T-helper 9 cell (primary cell): Measurements from ENCODE around the gene WDR11.

ENCODE experiments used
- DNase-seq: peaks from one replicate; pipeline ENCODE4 v3.0.0-alpha.2; 2020
- total RNA-seq, 2 donors: gene quantifications; one replicate each; lab custom pipeline; 2026; lab: John Stamatoyannopoulos, UW

WDR11 gene
- 36.2 to 56.6 reads per million in 2 donors for total RNA-seq

- DNase-seq, result peak; percentile 32
These were observed at the start of gene WDR11 for GRCh38 chr10:120850911-120851865. WDR11 (plus strand) TSS chr10:120851362; CDS start chr10:120851421, 59 bp downstream.

DNA sequence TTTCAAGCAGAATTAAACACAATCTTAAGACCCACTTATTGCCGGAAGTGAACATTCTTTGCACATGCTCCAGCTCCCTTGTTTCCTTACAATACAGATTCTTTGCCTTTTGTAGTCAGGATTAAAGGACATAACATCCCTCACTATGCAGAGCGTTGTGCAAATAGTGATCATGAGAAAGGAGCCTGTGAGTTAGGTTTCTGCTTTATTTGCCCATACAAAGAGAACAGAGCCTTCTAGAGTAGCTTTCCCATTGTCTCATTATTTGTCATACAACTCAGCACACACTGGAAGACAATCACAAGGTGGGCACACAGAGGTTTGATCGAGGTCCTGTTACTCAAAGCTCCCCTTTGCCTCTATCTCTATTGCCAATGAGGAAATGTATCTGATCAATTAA lies 48.2 kb upstream of the WDR11 start:
- DNase-seq, result no peak

DNA sequence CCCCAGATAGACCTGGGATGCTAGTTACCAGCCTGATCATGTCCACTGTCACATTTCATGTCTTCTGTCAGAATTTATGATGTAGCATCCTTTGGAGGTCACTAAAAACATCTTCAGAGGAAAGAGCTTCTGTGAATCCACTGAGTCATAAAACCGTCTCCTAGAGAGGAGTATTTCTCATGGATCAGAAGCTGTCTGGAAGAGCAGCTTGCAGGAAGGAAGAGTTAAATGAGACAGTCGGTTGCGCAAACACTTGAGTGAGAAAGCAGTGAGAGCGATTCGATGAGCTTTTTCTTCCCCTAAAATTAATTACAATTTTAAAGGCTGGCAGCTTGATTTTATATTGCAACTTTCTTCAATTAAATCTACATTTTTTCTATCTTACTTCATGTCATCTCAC lies 47.2 kb upstream of the WDR11 start:
- no peak for DNase-seq

- DNase-seq, result no peak
These were observed 45.9 kb upstream of the WDR11 start for GRCh38 chr10:120805014-120805812.

GRCh38 chr10:120806081-120806480 lies 45.1 kb upstream of the WDR11 start:
- no peak for DNase-seq

GRCh38 chr10:120810298-120810697 lies 40.9 kb upstream of the WDR11 start:
- DNase-seq, result no peak

- DNase-seq, result no peak
These were observed 38.1 kb upstream of the WDR11 start for GRCh38 chr10:120813085-120813484.

- DNase-seq, result no peak
These were observed 32.9 kb upstream of the WDR11 start for GRCh38 chr10:120818301-120818700.

GRCh38 chr10:120819366-120819765 lies 31.8 kb upstream of the WDR11 start:
- no peak for DNase-seq

- no peak for DNase-seq
These were observed 27.9 kb upstream of the WDR11 start for GRCh38 chr10:120823266-120823665.

DNA sequence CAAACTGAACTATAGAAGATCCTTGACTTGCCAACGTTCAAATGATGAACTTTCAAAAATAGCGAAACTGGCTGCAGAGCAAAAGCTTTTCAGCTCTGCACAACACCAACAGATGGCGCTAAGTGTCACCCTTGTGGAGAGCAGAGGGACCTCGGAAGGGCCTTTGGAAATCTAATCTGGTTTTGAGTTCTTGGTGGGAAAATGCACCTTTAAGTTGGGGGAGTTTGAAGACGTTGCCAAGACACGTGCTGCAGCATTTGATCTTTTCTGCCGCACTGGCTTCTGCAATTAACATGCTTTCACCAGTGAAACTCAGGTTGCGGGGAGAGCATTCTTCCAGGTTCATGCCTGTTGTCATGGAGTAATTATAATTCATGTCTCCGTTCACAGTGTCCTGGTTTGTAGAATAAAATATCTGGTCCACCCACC lies 26.3 kb upstream of the WDR11 start:
- DNase-seq, result no peak

DNA sequence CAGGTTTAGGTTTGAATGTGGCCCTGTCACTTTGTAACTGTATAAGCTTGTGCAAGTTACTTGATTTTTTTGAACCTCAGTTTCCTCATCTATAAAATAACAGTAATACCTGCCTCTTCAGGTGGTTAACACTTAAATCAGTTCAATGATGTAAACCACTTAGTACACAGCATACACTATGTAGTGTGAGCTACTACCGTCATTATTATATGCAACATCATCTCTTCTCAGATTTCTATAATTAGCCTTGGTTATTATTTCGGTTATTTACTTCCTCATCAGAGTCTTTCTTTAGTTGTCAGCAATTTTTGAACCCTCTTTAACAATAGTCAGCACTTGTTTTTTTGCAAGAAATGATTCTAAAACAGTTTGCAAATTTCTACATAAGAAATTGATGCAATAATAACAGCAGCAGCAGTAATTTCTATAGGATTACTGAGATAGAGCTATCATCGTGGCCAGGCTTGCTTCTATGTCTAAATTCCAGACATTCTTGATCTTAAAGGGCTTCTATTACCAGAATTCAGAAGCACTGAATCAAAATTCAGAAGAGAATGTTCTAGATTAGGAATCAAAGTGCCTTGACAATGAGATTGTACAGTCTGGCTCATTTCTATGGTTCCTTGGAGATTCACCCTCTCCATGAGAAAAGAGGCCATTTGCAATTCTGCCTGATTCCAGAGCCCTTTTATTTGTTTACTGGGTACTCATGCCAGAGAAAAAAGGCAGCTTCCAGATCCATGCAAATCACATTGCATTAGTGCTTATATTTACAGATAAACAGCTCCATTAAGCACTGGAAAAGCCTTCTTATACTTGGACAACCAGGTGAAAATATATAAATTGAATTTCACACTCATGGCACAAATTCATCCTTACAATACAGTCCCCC lies 25.0 kb upstream of the WDR11 start:
- DNase-seq, result no peak

DNA sequence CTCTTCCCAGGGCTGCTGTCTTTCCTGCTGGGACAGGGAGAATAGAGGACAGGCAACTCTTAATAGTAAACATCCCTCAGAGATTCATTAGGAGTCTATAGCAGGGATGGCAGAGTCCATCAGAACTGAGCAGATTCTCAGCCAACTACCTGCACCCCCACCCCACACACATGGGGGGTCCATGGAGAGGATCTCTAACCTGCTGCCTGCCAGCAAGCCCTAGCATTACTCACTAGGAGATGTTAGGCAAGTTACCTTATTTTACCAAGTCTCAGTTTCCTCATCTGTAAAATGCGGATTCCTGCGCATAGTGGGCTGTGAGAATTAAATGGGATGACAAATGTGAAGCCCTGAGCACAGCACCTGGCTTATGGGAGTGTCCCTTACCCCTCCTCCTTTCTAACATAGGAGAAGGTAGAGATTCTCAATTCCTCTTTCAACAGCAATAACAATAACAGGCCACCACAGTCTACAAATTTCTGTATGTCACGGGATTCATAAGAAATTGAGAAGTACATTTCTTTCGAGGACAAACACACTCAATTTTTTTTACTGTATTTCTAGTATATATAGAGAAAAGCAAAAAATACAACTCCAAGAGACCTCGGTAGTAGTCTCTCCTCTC lies 23.8 kb upstream of the WDR11 start:
- no peak for DNase-seq

GRCh38 chr10:120828763-120829319 lies 22.3 kb upstream of the WDR11 start:
- DNase-seq, result no peak

- DNase-seq, result no peak
These were observed 19.1 kb upstream of the WDR11 start for GRCh38 chr10:120832106-120832505.

DNA sequence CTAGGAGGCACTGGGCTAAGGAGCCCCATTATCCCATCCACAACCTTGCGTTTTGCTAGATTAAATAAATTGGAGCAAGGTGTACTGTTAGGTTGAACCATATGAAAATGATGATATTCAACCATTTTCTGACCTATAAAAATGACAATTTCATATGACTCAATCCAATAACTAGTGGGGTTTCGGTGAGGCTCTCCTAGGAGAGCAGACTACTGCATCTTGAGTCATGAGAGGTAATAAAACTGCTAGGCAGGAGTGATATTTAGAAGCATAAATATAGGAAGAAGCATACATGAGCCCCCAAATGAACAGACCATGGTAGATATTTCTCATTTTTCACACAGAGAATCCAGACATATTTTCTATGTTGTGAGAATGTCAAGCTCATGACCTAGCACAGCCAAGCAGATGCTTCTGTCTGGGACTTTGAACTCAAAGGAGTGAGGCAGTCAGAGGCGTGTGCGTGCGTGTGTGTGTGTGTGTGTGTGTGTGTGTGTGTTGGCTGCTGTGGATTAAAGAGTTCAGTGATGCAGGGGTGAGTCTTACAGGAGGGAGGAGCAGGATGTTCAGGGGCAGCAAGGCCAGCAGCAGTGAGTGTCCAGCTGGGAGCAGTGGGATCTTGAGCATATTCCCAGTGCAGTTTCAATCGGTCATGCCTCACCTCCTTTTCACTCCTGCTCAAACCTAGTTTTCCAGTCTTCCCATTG lies 17.8 kb upstream of the WDR11 start:
- no peak for DNase-seq

GRCh38 chr10:120835603-120836002 lies 15.6 kb upstream of the WDR11 start:
- DNase-seq, result no peak

DNA sequence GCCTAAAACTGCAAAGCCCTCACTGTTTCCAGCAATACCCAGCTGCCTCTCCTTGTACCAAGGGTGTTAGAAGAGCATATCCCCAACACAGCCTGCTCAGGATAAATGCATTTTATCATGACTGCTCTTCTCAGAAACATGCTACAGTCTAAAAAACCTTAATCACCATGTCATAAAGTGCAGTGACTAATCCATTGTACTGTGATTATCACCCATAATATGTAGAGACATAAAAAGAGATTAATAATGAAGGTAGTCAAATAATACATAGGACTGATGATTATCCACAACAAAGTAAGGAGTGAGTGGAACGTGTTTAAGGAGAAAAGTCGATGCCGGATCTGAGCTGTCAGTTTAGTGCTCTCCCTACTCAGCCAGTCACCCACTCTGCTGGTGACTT lies 12.2 kb upstream of the WDR11 start:
- DNase-seq, result no peak

DNA sequence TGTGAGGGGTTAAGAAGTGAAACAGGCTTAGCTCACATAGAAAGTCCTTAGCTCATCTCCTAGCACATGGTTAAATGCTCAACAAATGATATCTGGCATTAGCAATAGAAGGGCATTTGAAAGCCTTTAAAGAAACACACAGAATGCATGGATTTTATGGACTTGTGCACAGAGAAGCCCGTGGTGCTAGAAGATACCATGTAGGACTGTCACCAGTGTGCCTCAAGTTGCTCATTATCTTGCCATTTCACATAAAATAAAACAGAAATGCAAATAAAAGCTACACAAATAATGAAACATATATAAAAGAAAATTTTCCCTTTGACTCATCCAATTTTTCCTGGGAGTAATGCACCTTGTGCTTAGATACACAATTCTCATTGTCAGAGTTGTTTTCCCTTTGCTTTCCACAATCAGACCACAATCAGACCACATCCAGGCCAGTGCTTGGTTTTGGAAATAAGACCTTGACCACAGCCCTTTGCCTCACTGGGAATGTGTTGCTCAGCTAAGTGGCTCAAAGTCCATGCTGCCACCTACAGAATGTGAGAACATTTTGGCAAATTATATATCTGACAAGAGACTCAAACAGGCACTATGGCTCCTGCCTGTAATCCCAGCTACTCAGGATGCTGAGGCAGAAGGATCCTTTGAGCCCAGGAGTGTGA lies 9.5 kb upstream of the WDR11 start:
- DNase-seq, result no peak

GRCh38 chr10:120854388-120854787 lies 3.2 kb downstream of the WDR11 start:
- DNase-seq, result no peak
